ENCODE measurements around the gene GPC6.

Gene GPC6

DNA sequence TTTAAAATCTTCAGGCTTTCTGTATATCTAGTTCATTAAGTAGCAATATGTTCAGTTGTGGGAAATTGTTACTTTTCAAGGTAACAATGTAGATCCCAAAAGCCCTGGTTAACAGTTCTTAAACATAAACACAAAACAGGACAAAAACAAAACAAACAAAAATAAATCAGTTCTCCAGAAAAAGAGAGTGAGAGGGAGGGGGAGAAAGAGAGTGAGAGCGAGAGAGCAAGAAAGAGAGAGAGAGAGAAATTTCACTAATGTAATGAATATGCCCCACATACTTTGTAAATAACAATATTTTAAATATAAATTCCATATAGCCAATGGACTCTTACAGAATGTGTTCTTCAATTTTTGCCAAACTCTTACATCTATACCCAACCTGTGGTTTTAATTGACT is 275.5 kb downstream of the GPC6 start:
- TF ChIP-seq, protein P1, sequence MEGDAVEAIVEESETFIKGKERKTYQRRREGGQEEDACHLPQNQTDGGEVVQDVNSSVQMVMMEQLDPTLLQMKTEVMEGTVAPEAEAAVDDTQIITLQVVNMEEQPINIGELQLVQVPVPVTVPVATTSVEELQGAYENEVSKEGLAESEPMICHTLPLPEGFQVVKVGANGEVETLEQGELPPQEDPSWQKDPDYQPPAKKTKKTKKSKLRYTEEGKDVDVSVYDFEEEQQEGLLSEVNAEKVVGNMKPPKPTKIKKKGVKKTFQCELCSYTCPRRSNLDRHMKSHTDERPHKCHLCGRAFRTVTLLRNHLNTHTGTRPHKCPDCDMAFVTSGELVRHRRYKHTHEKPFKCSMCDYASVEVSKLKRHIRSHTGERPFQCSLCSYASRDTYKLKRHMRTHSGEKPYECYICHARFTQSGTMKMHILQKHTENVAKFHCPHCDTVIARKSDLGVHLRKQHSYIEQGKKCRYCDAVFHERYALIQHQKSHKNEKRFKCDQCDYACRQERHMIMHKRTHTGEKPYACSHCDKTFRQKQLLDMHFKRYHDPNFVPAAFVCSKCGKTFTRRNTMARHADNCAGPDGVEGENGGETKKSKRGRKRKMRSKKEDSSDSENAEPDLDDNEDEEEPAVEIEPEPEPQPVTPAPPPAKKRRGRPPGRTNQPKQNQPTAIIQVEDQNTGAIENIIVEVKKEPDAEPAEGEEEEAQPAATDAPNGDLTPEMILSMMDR (conservative IDR thresholded peaks at IDR 0.05; ENCODE audit: low read depth, low read length) = no peak
- H3K4me3 ChIP-seq (ENCODE audit: low read depth, low read length) = no peak overlapping the region
- no peak for DNase-seq (ENCODE audit: low read depth)

DNA sequence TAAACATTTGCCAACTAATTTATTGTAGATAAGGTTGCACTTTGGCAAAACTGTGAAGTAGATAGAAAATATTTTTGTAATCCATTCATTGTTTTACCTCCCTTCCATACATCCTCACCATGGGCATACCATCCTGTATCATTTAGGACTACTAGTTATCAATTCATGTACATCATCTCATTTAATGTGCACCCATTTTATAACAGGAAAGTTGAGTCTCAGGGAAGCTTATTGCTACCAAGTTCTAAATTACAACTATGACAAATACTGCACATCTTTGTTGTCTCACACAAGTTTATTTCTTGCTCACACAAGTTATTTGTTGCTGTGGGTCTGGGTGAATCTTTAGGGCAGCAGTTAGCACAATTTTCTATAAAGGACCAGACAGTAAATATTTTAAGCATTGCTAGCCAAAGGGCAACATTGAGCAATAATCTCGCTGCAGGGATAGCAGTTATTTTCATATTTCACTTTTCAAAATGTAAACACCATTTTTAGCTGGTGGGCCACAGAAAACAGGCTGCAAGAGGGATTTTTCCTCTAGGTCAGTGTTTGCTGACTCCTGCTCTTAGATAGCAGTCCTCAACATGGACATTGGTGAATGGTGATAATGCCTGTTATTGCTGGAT is 276.5 kb downstream of the GPC6 start:
- DNase-seq (ENCODE audit: low read depth) = peak; percentile 42
- TF ChIP-seq, protein P1 (conservative IDR thresholded peaks at IDR 0.05; ENCODE audit: low read depth, low read length) = no peak
- H3K4me3 ChIP-seq (ENCODE audit: low read depth, low read length) = no peak overlapping the region

DNA sequence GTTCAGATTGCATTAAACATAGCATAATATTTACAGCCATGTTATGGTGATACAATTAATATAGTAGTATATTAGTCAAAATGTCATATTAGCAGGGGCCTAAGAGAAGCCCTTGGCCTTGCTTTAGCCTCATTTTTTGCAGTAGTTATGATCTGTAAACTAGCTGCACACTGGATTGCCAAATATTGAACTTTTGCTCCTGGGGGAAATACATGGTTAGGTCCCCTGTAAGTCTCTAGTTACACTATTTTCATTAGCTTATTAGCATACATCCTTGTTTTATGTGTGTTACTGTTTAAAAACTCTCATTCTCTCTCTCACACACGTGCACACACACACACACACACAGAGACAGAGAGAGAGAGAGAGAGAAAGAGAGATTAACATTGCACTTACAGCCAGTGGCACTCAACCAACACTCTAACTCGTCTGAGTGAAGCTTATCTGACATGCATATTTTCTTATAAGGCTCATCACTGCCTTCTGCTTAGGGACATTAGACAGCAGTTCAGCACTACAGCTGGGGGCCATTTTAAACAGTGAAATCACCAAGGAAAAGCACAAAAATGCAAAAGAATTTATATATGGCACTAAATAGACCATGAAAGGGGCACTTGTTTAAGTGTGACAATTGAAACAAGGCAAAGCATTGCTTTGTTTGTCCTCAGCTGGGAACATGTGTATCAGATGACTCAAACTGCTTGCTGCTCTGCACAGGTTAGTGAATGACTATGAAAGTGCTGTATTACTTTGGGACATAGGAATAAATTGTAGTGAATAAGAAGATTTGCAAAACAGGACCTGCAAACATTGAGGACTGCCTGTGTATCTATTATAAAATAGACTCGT is 278.7 kb downstream of the GPC6 start:
- TF ChIP-seq, protein P1 (conservative IDR thresholded peaks at IDR 0.05; ENCODE audit: low read depth, low read length) = no peak
- peak; percentile 65 for DNase-seq (ENCODE audit: low read depth)
- no peak overlapping the region for H3K4me3 ChIP-seq (ENCODE audit: low read depth, low read length)

DNA sequence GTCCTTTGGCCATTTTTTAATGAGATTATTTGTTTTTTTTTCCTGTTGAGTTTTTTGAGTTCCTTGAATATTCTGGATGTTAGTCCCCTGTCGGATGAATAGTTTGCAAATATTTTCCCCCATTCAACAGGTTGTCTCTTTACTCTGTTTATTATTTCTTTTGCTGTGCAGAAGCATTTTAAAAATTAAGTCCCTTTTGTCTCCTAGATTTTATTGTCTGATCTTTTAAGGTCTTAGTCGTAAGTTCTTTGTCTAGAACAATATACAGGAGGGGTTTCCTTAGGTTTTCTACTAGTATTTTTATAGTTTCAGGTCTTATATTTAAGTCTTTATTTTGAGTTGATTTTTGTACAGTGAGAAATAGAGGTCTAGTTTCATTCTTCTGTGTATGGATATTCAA is 284.4 kb downstream of the GPC6 start:
- no peak for DNase-seq (ENCODE audit: low read depth)
- TF ChIP-seq, protein P1 (conservative IDR thresholded peaks at IDR 0.05; ENCODE audit: low read depth, low read length) = no peak
- no peak overlapping the region for H3K4me3 ChIP-seq (ENCODE audit: low read depth, low read length)

DNA sequence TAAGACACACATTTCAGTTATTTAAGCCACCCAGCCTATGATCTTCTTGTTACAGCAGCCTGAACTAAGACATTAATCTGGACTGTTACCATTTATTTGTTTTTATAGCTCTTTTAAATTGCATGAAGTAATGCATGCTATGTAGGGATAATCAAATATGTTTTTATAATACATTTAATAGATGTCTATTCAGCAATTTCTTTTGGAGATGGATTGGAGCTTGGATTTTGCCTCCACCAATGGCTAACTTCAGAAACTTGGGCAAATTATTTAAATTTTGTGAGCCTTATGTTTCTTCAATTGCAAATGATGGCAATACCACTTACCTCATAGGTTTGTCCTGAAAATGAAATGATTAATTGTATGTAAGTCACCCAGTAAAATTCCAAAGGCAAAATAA is 288.7 kb downstream of the GPC6 start:
- H3K4me3 ChIP-seq (ENCODE audit: low read depth, low read length) = no peak overlapping the region
- TF ChIP-seq, protein P1 (conservative IDR thresholded peaks at IDR 0.05; ENCODE audit: low read depth, low read length) = no peak
- no peak for DNase-seq (ENCODE audit: low read depth)

DNA sequence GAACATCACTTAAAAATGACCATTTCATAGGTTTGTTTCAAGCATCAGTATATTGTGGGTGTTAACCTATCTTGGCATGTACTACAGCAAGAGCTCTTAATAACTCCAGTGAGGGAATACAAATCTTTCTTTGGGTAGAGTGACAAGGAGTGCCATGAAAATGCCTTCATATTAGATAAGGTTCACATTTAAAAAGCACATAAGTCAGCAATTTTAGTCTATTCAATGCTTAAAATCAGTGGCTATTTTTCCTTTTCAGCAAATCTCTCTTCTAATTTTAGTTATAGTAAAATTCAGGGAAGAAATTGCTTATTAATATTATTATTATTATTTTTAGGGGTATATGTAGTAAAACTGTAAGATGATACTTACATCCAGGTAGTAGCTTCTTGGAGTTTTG is 291.1 kb downstream of the GPC6 start:
- no peak overlapping the region for H3K4me3 ChIP-seq (ENCODE audit: low read depth, low read length)
- TF ChIP-seq, protein P1 (conservative IDR thresholded peaks at IDR 0.05; ENCODE audit: low read depth, low read length) = no peak
- no peak for DNase-seq (ENCODE audit: low read depth)

All from choroid plexus epithelial cell (primary cell).